ENCODE data around the gene SP8. TPM values are rescaled to one million over a fixed set of nuclear protein-coding genes. Genes with fewer than 3 reads are reported as not detected.
"Not testable (repeated sequence)": the region's sequence is repeated elsewhere in the genome, so short reads cannot be mapped to it uniquely, and the experiment has no call there.

SP8 gene
- polyA plus RNA-seq (0.03 to 0.17 TPM (median 0.16 TPM) in 3 replicates), polyA minus RNA-seq (0.03 to 0.07 TPM (median 0.06 TPM) in 3 replicates)
- 0.12 TPM for polyA plus RNA-seq (2011; ENCODE audit: low read depth)
- 0.08 and 0.09 TPM in 2 replicates for polyA plus RNA-seq (2011; cell fraction: cytosol; rRNA removed)
- polyA plus RNA-seq (2011; cell fraction: nucleus; rRNA removed): 0.22 and 0.32 TPM in 2 replicates
- 0.17 and 0.28 TPM in 2 replicates for polyA plus RNA-seq (2012; ENCODE audit: low replicate concordance)
- not detected for polyA minus RNA-seq (2011; cell fraction: cytosol; rRNA and poly(A)+ RNA removed)
- 0.32 and 0.47 TPM in 2 replicates for polyA minus RNA-seq (2011; cell fraction: nucleus; rRNA and poly(A)+ RNA removed)

DNA sequence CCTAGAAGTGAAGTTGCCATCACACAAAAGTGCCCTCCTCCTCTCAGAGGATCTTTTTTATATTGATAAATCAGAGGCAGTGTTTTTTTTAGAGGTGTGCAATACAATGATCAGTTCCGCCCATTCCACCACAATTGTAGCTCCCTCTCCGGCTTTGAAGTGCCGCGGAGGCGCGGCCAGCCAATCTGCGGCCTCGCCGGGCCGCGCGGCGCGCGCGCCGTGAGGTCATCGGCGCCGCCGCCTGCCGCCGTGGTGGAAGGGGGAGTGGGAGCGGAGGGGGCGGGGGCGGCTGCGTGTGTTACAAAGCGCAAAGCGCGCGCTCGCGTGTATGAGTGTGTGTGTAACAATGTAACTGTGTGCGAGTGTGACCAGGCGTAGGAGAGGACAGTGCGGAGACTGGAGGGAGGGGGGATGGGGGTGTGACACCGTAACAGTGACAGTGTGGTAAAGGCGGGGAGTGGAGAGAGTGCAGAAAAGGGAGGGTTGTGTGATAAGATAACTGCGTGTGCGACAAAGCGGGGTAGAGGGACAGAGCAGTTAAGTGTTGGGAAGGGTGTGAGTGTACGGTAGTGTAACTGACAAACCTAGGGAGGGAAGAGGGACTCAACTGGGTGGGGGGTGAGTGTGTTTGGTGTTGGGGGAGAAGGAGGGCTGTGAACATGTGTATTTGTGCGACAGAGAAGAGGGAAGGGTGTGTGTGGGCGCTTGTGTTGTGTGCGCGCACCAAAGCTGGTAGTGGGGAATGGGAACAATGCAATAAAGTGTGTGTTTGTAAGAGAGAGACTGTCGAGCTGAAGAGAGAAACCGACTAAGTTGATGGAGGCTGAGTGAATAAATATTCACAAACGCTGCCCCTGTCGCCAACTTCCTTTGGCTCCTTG lies at the start of gene SP8:
SP8 (minus strand) TSS at position 108 of the 881 bp plus-strand sequence; CDS start at position 20, 88 bp downstream.
- H3K4me1 ChIP-seq (ENCODE audit: control insufficient read depth, extremely low read depth, insufficient read depth, low read length): peaks cover 6% of the 10 kb centered on the region
- H2AFZ ChIP-seq (ENCODE audit: control insufficient read depth, low read length): peak within 1 kb of the TSS; percentile 99
- H3K79me2 ChIP-seq (ENCODE audit: control insufficient read depth, insufficient read depth, low read length): no peaks in the 10 kb centered on the region
- no peak within 1 kb of the TSS for H3K27ac ChIP-seq (ENCODE audit: control insufficient read depth, insufficient read depth, low read length)
- TF ChIP-seq CTCF (optimal IDR thresholded peaks at IDR 0.05 in 1 of 3, IDR thresholded peaks at IDR 0.05 in 1 of 3, conservative IDR thresholded peaks at IDR 0.05 in 1 of 3; ENCODE audit: extremely low read depth in 1 of 3, insufficient read depth in 2 of 3, low read length in 3 of 3) (no peak), EZH2 (IDR thresholded peaks at IDR 0.05; ENCODE audit: low read length) (peak; percentile 24)
- no peaks in the 10 kb centered on the region for H3K36me3 ChIP-seq (ENCODE audit: control insufficient read depth in 2 of 2, extremely low read depth in 1 of 2, insufficient read depth in 2 of 2, low read length in 2 of 2)
- no peaks in the 10 kb centered on the region for H3K9me3 ChIP-seq (ENCODE audit: control insufficient read depth, low read depth, low read length)
- no peaks in the 10 kb centered on the region for H3K9me1 ChIP-seq (ENCODE audit: control insufficient read depth, extremely low read depth, insufficient read depth, low read length)
- DNase-seq (ENCODE audit: low read depth, low spot score) (no peak), FAIRE-seq (peak; percentile 71)
- H3K4me2 ChIP-seq (ENCODE audit: control insufficient read depth, extremely low read depth, insufficient read depth, low read depth, low read length): peak within 1 kb of the TSS; percentile 93
- peak within 1 kb of the TSS; percentile 68 for H3K9ac ChIP-seq (ENCODE audit: control insufficient read depth, extremely low read depth, insufficient read depth, low read length)
- H3K4me3 ChIP-seq (ENCODE audit: control insufficient read depth in 2 of 3, extremely low read depth in 1 of 3, insufficient read depth in 2 of 3, low read depth in 1 of 3, low read length in 3 of 3): peak within 1 kb of the TSS; percentile 69 to 92 (median 76)
- H4K20me1 ChIP-seq (ENCODE audit: control insufficient read depth, extremely low read depth, insufficient read depth, low read length): no peaks in the 10 kb centered on the region
- peaks cover 48% of the 10 kb centered on the region for H3K27me3 ChIP-seq (ENCODE audit: control insufficient read depth, extremely low read depth, insufficient read depth, low read length)
- dilution Hi-C loops (cut with MboI; ENCODE audit: extremely low pct_ligation_motif_present, low sequenced_read_pairs): no loop called here

DNA sequence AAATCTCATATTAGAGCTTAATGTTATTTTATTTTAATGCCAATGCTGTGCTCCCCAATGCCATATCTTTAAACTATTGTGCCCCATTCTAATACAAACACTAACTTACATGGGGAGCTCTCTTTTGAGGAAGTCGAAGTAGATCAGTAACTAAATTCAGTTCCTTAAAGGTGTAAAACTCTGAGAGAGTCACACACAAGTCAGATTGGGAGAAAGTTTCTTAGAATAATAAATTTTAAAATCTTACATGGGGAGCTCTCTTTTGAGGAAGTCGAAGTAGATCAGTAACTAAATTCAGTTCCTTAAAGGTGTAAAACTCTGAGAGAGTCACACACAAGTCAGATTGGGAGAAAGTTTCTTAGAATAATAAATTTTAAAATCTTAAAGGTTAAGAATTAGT lies 49.7 kb upstream of the SP8 start:
- FAIRE-seq; H3K4me3 ChIP-seq (ENCODE audit: control insufficient read depth in 2 of 3, extremely low read depth in 1 of 3, insufficient read depth in 2 of 3, low read depth in 1 of 3, low read length in 3 of 3); dilution Hi-C loops (cut with MboI; ENCODE audit: extremely low pct_ligation_motif_present, low sequenced_read_pairs): not testable (repeated sequence)

More for the DNA sequence above, 49.7 kb upstream of the SP8 start:
- not testable (repeated sequence) for H3K79me2 ChIP-seq (ENCODE audit: control insufficient read depth, insufficient read depth, low read length); H3K4me1 ChIP-seq (ENCODE audit: control insufficient read depth, extremely low read depth, insufficient read depth, low read length); H3K27me3 ChIP-seq (ENCODE audit: control insufficient read depth, extremely low read depth, insufficient read depth, low read length); H4K20me1 ChIP-seq (ENCODE audit: control insufficient read depth, extremely low read depth, insufficient read depth, low read length); H3K9ac ChIP-seq (ENCODE audit: control insufficient read depth, extremely low read depth, insufficient read depth, low read length); H3K27ac ChIP-seq (ENCODE audit: control insufficient read depth, insufficient read depth, low read length); H3K9me3 ChIP-seq (ENCODE audit: control insufficient read depth, low read depth, low read length); DNase-seq (ENCODE audit: low read depth, low spot score); H3K4me2 ChIP-seq (ENCODE audit: control insufficient read depth, extremely low read depth, insufficient read depth, low read depth, low read length); H3K9me1 ChIP-seq (ENCODE audit: control insufficient read depth, extremely low read depth, insufficient read depth, low read length); H3K36me3 ChIP-seq (ENCODE audit: control insufficient read depth in 2 of 2, extremely low read depth in 1 of 2, insufficient read depth in 2 of 2, low read length in 2 of 2); H2AFZ ChIP-seq (ENCODE audit: control insufficient read depth, low read length)
